OCI-LY1 (cell line): Measurements from ENCODE around the gene SMAD9.

Experiments
- H2AFZ ChIP-seq: fragments of 200-600 bp; sonication (generic), shearing (Covaris generic); 2 replicates; pipeline ENCODE4 v1.6.0; 2014; ENCODE audit warnings: antibody characterized with exemption, mild to moderate bottlenecking, low read length
- H3F3A ChIP-seq: fragments of 200-600 bp; sonication (generic), shearing (Covaris generic); 2 replicates; pipeline ENCODE4 v1.6.0; 2014; ENCODE audit warnings: mild to moderate bottlenecking, antibody characterized with exemption, low read length, moderate library complexity; ENCODE audit not compliant: insufficient read depth
- H3K27ac ChIP-seq: fragments of 200-600 bp; sonication (generic); 2 replicates; pipeline ENCODE4 v1.5.1; 2014; ENCODE audit warnings: low read length, mixed run types, mild to moderate bottlenecking, low read depth; ENCODE audit not compliant: poor library complexity, severe bottlenecking
- H3K27me3 ChIP-seq: fragments of 200-600 bp; sonication (generic); 2 replicates; pipeline ENCODE4 v1.6.0; 2014; ENCODE audit warnings: antibody characterized with exemption, mild to moderate bottlenecking, low read length, moderate library complexity; ENCODE audit not compliant: insufficient read depth
- H3K36me3 ChIP-seq: fragments of 200-600 bp; sonication (generic); 2 replicates; pipeline ENCODE4 v1.6.1; 2014; ENCODE audit warnings: mild to moderate bottlenecking, antibody characterized with exemption, low read length, moderate library complexity, mixed read lengths; ENCODE audit not compliant: insufficient read depth
- H3K4me1 ChIP-seq: fragments of 200-600 bp; sonication (generic); 2 replicates; pipeline ENCODE4 v1.5.1; 2014; ENCODE audit warnings: mild to moderate bottlenecking, low read length, moderate library complexity; ENCODE audit not compliant: insufficient read depth, severe bottlenecking
- H3K4me2 ChIP-seq: fragments of 200-600 bp; sonication (generic), shearing (Covaris generic); 2 replicates; pipeline ENCODE4 v1.6.1; 2014; ENCODE audit warnings: low read length
- H3K4me3 ChIP-seq: fragments of 200-600 bp; sonication (generic); 2 replicates; pipeline ENCODE4 v1.5.1; 2014; ENCODE audit warnings: low read length, low read depth, mild to moderate bottlenecking, mixed read lengths; ENCODE audit not compliant: poor library complexity, severe bottlenecking
- H3K79me2 ChIP-seq: fragments of 200-600 bp; shearing (Covaris generic); 2 replicates; pipeline ENCODE4 v1.6.1; 2016; ENCODE audit warnings: mixed run types, low read length, mixed read lengths; ENCODE audit not compliant: insufficient read depth
- H3K9ac ChIP-seq: fragments of 200-600 bp; sonication (generic), shearing (Covaris generic); 2 replicates; pipeline ENCODE4 v1.6.1; 2014; ENCODE audit warnings: mild to moderate bottlenecking, low read length, mixed read lengths
- H3K9me2 ChIP-seq: fragments of 200-600 bp; sonication (generic), shearing (Covaris generic); 2 replicates; pipeline ENCODE4 v1.6.1; 2014; ENCODE audit warnings: low read depth, mild to moderate bottlenecking, low read length, mixed read lengths
- H3K9me3 ChIP-seq: fragments of 200-600 bp; shearing (Covaris generic); 2 replicates; pipeline ENCODE4 v1.6.1; 2014; ENCODE audit warnings: low read length, mixed read lengths
- H4K20me1 ChIP-seq: fragments of 200-600 bp; sonication (generic), shearing (Covaris generic); 2 replicates; pipeline ENCODE4 v1.6.0; 2016; ENCODE audit warnings: mild to moderate bottlenecking, low read length; ENCODE audit not compliant: insufficient read depth
- EZH2 ChIP-seq: fragments of 200-600 bp; sonication (generic), shearing (Covaris generic); IDR thresholded peaks from 2 replicates; pipeline ENCODE4 v1.8.0; 2017; ENCODE audit warnings: borderline replicate concordance, mixed run types, mild to moderate bottlenecking, antibody characterized with exemption, low read length, moderate library complexity, mixed read lengths
- TF ChIP-seq, protein P1 (sequence below): fragments of 200-600 bp; sonication (generic), shearing (Covaris generic); IDR thresholded peaks from 2 replicates; pipeline ENCODE4 v1.5.1; 2017; ENCODE audit warnings: mild to moderate bottlenecking, antibody characterized with exemption, low read length, moderate library complexity, mixed read lengths

SMAD9 gene

DNA sequence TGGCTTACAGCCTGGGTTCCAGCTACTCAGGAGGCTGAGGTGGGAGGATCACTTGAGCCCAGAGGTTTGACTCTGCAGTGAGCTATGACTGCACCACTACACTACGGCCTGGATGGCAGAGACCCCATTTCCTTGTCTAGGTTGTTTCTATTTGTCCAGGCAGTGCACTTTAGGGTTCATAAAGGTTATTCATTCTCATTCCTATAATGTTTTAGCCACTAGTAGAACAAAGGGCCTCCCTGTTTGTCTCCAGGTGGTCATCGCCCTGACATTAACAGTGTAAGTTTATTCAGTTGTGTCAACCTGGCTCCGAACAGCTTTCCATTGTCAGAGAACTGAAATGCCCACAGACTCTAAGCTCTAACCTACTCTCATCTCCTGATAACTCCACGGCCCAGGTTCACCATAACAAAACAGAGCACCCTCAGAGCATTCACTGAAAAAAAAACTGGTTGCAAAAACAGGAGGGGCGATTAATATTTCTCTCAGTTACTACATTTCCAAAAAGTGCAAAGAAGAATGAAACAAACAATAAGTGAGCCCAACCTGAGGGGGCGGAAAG, 37.1 kb downstream of the SMAD9 start:
- H2AFZ ChIP-seq, result no peak overlapping the region
- no peaks in the 10 kb centered on the region for H4K20me1 ChIP-seq
- no peaks in the 10 kb centered on the region for H3K36me3 ChIP-seq
- H3K79me2 ChIP-seq, result no peaks in the 10 kb centered on the region
- H3F3A ChIP-seq, result no peaks in the 10 kb centered on the region
- H3K27me3 ChIP-seq, result no peaks in the 10 kb centered on the region
- H3K9me2 ChIP-seq, result no peaks in the 10 kb centered on the region
- H3K4me2 ChIP-seq, result no peak overlapping the region
- no peak overlapping the region for H3K9ac ChIP-seq
- no peaks in the 10 kb centered on the region for H3K4me1 ChIP-seq
- no peak overlapping the region for H3K4me3 ChIP-seq
- H3K27ac ChIP-seq, result no peak overlapping the region
- TF ChIP-seq, protein P1, sequence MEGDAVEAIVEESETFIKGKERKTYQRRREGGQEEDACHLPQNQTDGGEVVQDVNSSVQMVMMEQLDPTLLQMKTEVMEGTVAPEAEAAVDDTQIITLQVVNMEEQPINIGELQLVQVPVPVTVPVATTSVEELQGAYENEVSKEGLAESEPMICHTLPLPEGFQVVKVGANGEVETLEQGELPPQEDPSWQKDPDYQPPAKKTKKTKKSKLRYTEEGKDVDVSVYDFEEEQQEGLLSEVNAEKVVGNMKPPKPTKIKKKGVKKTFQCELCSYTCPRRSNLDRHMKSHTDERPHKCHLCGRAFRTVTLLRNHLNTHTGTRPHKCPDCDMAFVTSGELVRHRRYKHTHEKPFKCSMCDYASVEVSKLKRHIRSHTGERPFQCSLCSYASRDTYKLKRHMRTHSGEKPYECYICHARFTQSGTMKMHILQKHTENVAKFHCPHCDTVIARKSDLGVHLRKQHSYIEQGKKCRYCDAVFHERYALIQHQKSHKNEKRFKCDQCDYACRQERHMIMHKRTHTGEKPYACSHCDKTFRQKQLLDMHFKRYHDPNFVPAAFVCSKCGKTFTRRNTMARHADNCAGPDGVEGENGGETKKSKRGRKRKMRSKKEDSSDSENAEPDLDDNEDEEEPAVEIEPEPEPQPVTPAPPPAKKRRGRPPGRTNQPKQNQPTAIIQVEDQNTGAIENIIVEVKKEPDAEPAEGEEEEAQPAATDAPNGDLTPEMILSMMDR, result no peak
- no peak for TF ChIP-seq EZH2
- H3K9me3 ChIP-seq, result no peaks in the 10 kb centered on the region

DNA sequence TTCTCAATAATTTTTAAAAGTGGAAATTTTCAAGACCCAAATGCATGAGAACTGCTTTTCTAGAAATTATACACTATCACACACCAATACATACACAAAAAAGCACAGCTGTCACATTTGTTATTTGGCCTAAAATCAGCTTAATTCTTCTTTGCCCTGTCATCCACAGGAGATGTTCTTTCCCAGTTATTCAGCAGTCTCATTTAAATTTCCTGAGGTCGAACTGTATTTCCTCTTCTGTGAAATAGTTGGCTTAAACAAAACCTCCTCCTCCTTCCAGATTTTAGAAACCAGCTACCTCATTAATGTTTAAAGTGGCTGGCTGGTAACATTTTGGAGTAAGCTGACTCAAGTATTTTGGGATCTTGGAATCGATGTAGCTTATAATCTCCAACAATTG, 39.1 kb downstream of the SMAD9 start:
- Histone ChIP-seq H3K9ac (no peak overlapping the region), H3K36me3 (no peaks in the 10 kb centered on the region), H3K9me3 (no peaks in the 10 kb centered on the region), H3F3A (no peaks in the 10 kb centered on the region), H3K27me3 (no peaks in the 10 kb centered on the region), H3K79me2 (no peaks in the 10 kb centered on the region), H4K20me1 (no peaks in the 10 kb centered on the region), H2AFZ (no peak overlapping the region), H3K4me2 (no peak overlapping the region), H3K27ac (no peak overlapping the region), H3K9me2 (no peaks in the 10 kb centered on the region), H3K4me3 (no peak overlapping the region), H3K4me1 (no peaks in the 10 kb centered on the region)
- TF ChIP-seq, protein P1, result no peak
- TF ChIP-seq EZH2, result no peak

DNA sequence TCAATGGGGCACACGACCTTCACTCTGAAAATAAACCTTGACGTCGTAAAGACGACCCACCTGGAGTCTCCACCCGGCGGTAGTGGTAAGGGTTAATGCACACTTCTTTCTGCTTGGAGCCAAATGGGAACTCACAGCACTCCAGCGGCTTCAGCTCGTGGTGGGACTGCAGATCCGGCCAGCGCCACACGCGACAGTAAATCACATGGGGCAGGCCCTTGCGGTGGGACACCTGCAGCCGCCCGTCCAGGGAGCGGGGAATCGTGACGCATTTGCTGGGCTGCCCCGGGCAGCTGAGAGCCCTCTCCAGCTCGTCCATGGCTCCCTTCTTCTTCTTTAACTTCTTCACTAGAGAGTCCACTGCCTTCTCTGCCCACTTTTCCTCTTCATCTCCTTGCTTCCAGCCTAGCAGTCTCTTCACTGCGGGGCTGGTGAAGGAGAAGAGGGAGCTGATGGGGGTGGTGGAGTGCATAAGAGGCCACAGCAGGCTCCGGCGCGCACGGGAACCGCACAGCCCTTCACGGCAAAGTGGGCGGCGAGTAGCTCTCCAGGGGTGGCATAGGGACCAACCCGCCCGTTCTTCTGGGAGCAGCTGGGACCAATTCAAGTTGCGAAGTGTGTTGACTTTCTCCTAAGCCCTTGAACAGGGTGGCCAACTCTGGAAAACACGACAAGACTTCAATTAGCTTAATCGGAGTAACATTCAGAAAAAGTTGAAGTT, 40.7 kb downstream of the SMAD9 start:
- H3K9me3 ChIP-seq, result no peaks in the 10 kb centered on the region
- no peak overlapping the region for H3K4me3 ChIP-seq
- H3K27me3 ChIP-seq, result no peaks in the 10 kb centered on the region
- no peaks in the 10 kb centered on the region for H3K9me2 ChIP-seq
- H3K4me2 ChIP-seq, result no peak overlapping the region
- no peak overlapping the region for H2AFZ ChIP-seq
- no peaks in the 10 kb centered on the region for H3K79me2 ChIP-seq
- no peaks in the 10 kb centered on the region for H3F3A ChIP-seq
- H3K27ac ChIP-seq, result no peak overlapping the region
- no peaks in the 10 kb centered on the region for H3K4me1 ChIP-seq
- no peaks in the 10 kb centered on the region for H3K36me3 ChIP-seq
- no peak for TF ChIP-seq EZH2
- TF ChIP-seq, protein P1, result no peak
- H4K20me1 ChIP-seq, result no peaks in the 10 kb centered on the region
- H3K9ac ChIP-seq, result no peak overlapping the region
